Neural progenitor cell (in vitro differentiated cells): ENCODE measurements around the gene CLSTN3.

Experiments
- EZH2 ChIP-seq: fragments of 200-600 bp; sonication (generic); IDR thresholded peaks from 2 replicates; pipeline ENCODE4 v1.6.1; 2017; ENCODE audit warnings: antibody characterized with exemption, mild to moderate bottlenecking, moderate library complexity
- EZH2phosphoT487 ChIP-seq: fragments of 200-600 bp; sonication (generic); IDR thresholded peaks from 2 replicates; pipeline ENCODE4 v1.6.1; 2017; ENCODE audit warnings: antibody characterized with exemption
- TF ChIP-seq, protein P1 (sequence below): fragments of 200-600 bp; sonication (generic); IDR thresholded peaks from 2 replicates; pipeline ENCODE4 v1.5.1; 2017; ENCODE audit warnings: antibody characterized with exemption, mild to moderate bottlenecking

DNA sequence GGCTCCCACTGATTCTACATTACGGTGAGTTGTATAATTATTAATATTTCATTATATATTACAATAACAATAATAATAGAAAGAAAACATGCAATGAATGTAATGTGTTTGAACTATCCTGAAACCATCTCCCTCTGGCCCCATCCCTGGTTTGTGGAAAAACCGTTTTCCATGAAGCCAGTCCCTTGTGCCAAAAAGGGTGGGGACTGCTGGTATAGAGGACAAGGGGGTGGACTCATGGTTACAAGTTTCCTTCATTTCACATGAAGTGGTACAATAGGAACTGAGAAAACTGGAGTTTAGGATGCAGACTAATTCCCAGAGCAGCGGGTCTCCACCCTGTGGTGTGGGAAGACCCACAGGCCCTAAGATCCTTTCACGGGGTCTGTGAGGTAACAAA is 18.1 kb upstream of the CLSTN3 start:
- TF ChIP-seq, protein P1, sequence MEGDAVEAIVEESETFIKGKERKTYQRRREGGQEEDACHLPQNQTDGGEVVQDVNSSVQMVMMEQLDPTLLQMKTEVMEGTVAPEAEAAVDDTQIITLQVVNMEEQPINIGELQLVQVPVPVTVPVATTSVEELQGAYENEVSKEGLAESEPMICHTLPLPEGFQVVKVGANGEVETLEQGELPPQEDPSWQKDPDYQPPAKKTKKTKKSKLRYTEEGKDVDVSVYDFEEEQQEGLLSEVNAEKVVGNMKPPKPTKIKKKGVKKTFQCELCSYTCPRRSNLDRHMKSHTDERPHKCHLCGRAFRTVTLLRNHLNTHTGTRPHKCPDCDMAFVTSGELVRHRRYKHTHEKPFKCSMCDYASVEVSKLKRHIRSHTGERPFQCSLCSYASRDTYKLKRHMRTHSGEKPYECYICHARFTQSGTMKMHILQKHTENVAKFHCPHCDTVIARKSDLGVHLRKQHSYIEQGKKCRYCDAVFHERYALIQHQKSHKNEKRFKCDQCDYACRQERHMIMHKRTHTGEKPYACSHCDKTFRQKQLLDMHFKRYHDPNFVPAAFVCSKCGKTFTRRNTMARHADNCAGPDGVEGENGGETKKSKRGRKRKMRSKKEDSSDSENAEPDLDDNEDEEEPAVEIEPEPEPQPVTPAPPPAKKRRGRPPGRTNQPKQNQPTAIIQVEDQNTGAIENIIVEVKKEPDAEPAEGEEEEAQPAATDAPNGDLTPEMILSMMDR: no peak
- TF ChIP-seq EZH2 (no peak), EZH2phosphoT487 (no peak)
